GM21526 (cell line): ENCODE results near the gene CFAP299.
"Not testable (repeated sequence)": the region's sequence is repeated elsewhere in the genome, so short reads cannot be mapped to it uniquely, and the experiment has no call there.

Experiments
- ATAC-seq: cut with Tn5 transposase; IDR thresholded peaks from one replicate; pipeline ENCODE4 v1.9.1; 2021; ENCODE audit warnings: moderate library complexity; ENCODE audit not compliant: unreplicated experiment, low FRiP score

The CFAP299 gene

GRCh38 chr4:80800719-80801118 lies 465.2 kb downstream of the CFAP299 start:
- not testable (repeated sequence) for ATAC-seq

- ATAC-seq: no peak
Measured at GRCh38 chr4:80803337-80803736, 467.8 kb downstream of the CFAP299 start.

GRCh38 chr4:80806472-80806871 lies 470.9 kb downstream of the CFAP299 start:
- ATAC-seq: no peak

- ATAC-seq: no peak
Measured at GRCh38 chr4:80809039-80809729, 473.7 kb downstream of the CFAP299 start.

- ATAC-seq: no peak
Measured at GRCh38 chr4:80811406-80811805, 475.9 kb downstream of the CFAP299 start.

GRCh38 chr4:80812145-80812544 lies 476.6 kb downstream of the CFAP299 start:
- no peak for ATAC-seq

- ATAC-seq: no peak
Measured at GRCh38 chr4:80814266-80814665, 478.7 kb downstream of the CFAP299 start.

GRCh38 chr4:80831383-80832361 lies 496.1 kb downstream of the CFAP299 start:
- ATAC-seq: no peak

- no peak for ATAC-seq
Measured at GRCh38 chr4:80839281-80839680, 503.8 kb downstream of the CFAP299 start.

- no peak for ATAC-seq
Measured at GRCh38 chr4:80839792-80840191, 504.3 kb downstream of the CFAP299 start.

- no peak for ATAC-seq
Measured at GRCh38 chr4:80840396-80840795, 504.9 kb downstream of the CFAP299 start.

GRCh38 chr4:80841587-80842281 lies 506.2 kb downstream of the CFAP299 start:
- no peak for ATAC-seq

- ATAC-seq: no peak
Measured at GRCh38 chr4:80846210-80846609, 510.7 kb downstream of the CFAP299 start.

GRCh38 chr4:80852061-80852460 lies 516.5 kb downstream of the CFAP299 start:
- ATAC-seq: no peak

GRCh38 chr4:80873571-80873970 lies 538.0 kb downstream of the CFAP299 start:
- ATAC-seq: no peak

GRCh38 chr4:80874979-80875378 lies 539.4 kb downstream of the CFAP299 start:
- ATAC-seq: no peak

GRCh38 chr4:80875642-80876041 lies 540.1 kb downstream of the CFAP299 start:
- peak; percentile 92 for ATAC-seq

- ATAC-seq: peak; percentile 65
Measured at GRCh38 chr4:80876810-80877209, 541.3 kb downstream of the CFAP299 start.

GRCh38 chr4:80878218-80878617 lies 542.7 kb downstream of the CFAP299 start:
- ATAC-seq: no peak

- peak; percentile 72 for ATAC-seq
Measured at GRCh38 chr4:80897537-80898303, 562.2 kb downstream of the CFAP299 start.
